Stimulated activated CD4-positive, alpha-beta T cell treated with anti-CD3 and anti-CD28 coated beads, Interleukin-1b, Interleukin-23, amount 100 ng/mL, for 1 hour (primary cell): Measurements from ENCODE around the gene FOXD2.

Source experiments
- DNase-seq, 2 donors: peaks; one replicate each; pipeline ENCODE4 v3.0.0-alpha.2; 2020; ENCODE audit warnings: low read depth in 2 of 2

Gene FOXD2

DNA sequence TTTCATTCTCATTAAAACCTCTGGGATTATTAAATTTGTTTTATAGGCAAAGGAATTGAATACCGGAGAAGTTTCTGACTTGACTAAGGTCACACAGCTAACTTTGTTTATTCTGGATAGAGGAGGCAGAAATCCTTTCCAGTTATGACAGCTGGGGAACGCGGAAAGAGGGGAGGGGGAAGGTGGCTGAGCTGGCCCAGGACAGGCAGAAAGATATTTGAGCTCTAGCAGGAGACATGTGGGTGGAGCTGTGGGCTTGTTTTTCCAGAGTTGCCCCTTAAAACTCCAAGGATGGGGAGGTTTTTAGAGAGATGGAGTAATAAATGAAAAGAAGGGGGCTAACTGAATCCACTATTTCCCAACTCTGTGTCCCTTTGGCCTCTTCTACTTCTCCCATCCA, 27.8 kb downstream of the FOXD2 start:
- no peak for DNase-seq

DNA sequence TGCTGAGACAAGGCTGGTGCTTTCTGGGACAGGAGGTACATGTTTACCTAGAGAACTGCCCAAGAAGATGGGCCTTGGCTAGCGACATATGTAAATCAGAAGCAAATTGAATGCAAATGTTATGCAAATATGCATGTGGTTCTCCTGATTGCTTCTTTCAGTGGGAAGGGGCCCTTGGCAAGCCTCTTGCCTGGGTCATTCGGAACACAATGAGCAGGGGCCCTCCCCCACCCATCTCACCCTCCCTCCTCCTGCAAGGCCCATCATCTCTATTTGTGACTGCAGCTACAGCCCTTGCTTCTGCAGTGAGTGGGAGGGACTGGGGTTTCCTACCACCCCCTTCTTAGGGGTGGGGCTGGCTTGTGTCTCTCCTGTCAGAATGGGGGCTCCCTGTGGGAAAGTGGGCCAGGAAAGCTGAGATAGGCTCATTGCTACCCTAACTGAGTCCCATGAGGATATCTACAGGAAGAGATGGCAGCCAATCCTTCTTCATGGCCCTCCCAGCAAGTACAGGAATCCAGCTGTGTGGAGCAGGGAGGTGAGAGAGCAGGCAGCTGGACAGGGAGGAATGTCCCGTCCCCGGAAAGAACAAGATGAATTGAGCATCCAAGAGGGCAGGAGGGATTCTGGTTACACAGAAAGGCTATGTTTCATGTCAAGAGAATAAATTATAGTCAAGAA, 31.0 kb downstream of the FOXD2 start:
- no peak for DNase-seq

DNA sequence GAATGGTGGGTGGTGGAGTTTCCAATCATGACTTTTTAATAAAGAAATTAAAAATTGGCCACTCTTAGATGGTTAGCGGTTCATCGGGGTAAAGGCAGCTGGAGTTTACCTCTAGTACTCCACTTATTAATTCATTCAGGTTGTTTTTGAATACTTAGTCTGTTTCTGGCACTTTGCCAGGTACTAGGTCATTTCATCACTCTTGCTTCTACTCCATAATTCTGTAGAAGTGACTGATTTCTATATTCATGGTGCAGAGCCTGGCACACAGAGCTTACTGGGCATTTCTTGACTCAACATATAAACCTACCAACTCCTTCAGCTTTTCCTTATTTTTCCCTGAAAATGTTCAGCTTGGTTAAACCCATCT, 31.5 kb downstream of the FOXD2 start:
- DNase-seq = no peak

DNA sequence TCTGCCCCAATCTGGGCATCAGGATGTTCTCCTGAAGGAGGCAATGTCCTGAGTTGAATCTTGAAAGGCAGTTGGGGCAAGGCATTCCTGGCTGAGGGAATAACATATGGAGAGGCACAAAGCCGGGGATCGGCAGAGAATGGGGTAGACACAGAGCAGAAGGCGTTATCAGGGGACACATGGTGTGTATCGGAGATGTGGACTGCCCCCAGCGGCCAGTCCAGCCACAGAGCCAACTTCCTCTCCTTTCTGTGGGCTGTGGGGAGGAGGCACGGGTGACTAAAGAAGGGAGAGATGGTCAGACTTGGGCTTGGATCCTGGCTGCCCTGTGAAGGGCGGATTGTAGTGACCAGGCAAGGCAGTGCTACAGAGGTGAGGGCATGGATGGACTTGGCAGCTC, 32.1 kb downstream of the FOXD2 start:
- no peak for DNase-seq

DNA sequence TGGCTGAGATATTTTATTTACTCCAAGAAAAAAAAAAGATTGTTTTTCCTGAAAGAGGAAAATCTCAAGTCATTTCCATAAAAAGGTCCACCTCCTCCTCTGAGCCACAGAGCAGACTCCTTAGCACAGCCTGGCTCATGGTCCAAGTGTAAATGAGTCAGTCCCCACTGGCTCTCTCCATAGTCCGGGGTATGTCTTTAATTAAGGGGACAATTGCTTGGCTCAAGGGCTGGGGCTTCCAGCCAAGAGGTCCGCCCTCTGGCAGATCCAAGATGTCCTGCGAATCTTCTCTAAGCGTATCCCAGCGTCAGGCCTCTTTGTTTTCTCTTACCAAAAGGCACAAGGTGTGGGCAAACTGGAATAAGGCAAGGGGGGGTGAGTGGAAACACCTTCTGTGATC, 33.3 kb downstream of the FOXD2 start:
- no peak for DNase-seq

DNA sequence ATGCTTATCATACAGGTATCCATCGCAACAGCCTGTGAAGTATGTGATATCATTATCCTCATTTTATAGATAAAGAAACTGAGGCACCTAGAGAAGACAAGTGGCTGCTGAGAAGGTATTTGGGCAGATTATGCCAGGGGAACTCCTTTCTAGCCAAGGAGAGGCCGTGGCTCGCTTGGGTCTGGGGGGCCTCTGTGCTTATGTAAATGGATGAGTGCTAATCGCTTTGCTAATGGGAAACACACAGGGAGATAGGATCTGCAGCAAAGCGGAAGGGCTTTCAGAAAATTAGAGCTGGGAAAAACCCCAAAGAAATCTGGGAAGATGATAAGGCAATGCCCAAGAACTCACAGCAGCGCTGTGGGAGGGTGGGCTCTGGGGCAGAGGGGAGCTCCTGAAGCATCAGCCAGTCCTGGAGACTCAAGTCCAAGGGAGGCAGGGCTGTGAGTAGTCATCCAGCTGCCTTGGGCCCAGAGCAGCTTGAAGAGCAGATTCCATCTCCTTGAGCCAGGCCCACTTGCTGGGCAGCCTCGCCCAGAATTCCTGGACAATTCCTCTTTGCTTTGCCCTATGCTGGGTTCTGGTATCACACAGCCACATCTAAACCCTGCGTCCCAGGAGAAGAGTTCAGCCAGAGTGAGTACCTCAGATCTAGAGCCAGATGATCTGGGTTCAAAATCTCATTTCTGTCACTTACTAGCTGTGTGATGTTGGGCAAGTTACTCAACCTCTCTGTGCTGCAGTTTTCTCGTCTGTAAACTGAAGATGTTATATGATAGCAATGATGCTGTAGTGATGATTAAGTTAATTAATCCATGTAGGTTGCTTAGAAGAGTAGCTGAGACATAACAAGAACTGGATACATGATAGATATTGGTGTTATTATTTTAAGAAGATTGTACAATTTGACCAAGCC, 36.7 kb downstream of the FOXD2 start:
- no peak for DNase-seq

DNA sequence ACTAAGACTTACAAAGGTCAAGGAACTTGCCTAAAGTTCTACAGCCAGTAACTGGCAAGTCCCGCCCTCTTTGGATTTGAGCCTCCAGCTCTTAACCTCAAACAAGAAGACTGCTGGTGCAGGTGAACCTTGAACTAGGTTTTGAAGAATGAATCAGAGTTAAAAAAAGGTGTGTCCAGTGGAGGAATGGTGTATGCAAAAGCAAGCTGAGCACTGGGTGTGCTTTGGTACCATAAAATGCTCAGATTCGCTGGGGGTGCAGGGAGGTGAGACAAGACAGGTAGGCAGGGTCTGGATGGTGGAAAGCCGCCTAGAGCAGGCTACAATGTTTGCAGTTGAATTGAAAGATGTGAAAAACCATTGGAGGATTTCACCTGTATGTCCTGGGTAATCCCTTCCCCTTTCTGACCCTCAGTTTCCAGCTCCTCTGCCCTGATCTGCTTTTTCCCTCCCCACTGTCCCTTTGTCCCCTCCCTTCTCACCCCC, 39.8 kb downstream of the FOXD2 start:
- no peak for DNase-seq

DNA sequence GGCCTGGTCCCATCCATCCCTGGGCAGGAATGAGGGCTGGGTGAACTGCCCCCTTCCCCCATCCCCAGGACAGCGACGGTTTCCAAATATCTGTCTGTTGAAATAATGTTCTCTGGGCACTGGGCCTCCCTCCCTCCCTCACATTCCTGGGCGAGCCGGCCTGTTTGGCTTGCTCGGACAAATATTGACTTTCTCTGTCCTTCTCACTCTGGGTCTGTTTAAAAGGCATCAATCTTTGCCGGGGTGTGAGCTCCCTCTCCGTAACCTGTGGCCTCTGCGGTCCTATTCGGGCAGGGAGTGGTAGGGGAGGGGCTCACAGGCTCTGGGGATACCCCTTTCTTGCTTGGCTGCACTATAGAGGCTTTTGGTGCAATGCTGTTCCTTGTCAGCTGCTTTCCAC, 40.2 kb downstream of the FOXD2 start:
- DNase-seq = no peak

DNA sequence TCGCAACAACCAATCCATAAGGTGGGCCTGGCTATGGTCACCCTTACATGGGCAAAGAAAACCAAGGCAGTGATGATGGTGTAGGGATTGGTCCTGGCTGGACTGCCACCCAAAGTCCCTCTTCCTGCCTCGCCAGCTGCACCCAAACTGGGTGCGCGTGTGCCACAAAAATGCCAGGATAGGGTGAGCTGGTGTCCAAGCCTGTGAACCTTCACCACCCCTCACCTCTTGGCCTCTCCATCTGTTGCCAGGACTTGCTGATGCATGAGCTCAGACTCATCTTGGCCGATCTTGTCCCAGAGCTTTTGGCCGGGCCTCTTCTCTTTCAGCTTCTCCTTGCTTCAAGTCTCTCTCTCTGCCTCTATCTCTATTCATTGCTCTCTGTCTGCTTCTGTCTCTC, 41.8 kb downstream of the FOXD2 start:
- DNase-seq = no peak

DNA sequence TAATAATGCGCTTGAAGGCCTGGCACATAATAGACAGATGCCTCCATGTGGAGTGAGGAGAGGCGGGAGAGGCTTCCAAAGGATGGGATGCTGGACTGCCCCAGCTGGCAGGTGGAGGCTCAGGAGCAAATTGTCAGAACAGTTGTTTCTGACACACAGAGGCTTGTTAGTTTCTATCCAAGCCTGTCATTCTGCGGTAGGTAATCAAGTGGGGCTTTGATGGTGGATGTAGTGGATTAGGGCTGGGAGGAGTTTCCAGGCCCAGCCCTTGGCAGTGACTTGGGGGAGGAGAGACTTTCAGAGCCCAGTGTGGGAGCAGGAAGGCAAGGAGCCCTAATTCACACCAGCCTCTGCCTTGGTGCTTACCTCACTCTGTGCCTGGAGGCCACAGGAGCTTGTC, 44.1 kb downstream of the FOXD2 start:
- DNase-seq = no peak

DNA sequence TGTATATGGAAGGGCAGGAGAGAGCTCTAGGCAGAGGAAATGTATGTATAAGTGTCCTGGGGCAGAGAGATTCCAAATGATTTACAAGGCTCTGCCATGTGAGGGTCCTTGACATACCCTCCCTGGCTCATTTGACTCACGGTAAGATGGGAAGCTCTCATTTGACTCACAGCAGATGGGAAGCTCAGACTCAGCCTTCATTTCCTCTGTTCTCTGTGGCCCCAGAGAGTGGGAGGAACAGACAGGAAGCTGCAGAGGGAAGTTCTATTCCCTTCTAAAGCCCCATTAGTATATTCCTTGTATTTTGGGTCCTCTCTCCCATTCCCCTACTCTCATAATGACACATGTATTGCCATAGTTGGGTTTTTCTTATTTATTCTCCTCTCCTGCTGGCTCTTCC, 44.9 kb downstream of the FOXD2 start:
- DNase-seq = no peak

DNA sequence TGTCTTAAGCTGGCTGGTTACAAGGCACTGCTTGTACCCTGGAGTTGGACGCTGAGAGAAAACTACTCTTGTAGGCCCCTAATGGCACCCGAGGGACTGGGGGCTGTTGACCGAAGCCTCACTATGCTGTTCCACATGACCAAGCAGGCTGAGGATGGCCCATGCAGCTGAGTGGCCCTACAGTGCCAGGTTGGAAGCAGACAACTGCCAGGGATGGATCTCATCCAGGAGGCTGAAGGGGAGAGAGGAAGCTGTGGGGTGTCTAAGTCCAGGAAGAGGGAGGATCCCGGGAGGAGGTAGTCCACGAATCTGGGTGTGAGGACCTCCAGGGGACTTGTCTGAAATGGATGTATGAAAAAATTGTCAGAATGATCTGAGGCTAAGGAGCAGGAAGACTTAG, 45.8 kb downstream of the FOXD2 start:
- DNase-seq = no peak

DNA sequence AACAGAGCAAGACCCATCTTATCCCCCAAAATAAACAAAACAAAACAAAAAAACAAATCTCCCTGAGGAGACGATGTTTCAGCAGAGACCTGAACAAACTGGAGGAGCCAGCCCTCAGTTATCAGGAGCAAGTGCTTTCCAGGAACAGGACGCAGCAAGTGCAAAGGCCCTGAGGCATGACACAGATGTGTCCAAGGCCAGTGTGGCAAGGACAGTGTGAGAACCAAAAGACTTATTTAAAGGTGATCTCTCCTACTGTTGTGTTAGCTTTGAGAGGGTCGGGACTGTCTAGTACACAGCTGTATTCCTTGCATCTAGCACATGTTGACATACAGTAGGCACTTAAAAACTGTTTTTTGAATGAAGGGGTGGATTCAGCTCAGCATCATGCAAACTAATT, 48.0 kb downstream of the FOXD2 start:
- no peak for DNase-seq

DNA sequence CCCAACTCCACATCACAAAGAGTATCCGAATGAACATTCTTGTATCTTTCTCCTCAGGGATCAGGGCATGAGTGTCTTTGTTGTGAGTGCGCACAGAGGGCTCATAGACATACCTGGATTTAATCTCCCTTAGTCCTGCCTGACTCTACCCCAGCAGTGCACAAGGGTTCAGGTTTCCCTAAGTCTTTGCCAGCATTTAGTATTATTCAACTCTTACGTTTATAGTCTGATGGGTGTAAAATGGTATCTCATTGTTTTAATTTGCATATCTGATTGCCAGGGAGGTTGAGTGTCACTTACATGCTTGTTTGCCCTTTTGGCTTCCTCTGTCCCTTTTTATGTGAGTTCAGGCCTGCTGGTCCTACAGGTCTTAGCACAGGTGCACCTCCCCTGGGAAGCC, 49.5 kb downstream of the FOXD2 start:
- DNase-seq = no peak

DNA sequence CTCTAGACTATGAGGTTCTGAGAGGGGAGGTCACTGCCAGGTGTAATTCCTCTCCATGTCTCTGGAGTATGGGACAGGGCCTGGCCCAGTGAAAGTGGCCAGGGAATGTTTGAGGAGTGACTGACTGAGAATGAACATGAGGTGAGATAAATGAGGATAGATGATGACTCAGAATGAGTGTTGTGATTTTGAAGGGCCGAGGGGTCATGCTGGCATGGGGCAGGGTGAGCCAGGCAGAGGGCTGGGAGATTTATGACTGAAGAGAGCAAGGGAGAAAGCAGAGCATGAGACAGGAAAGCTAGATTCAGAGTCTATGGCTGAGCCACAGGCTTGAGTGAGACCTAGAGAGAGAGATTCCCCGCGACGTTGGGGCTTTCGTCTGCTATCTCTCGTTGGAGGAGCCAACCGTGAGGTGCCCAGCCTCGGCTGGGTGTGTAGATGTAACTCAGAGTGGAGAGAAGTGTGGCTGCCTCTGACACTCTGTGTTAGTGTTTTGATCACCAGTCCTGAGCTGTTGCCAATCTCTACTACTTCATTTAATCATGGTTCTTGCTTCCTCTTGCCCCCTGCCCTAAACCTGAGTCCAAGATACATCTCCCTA, 50.1 kb downstream of the FOXD2 start:
- DNase-seq = no peak
